ENCODE measurements around the gene KIF17.
"Not testable (repeated sequence)": the region's sequence is repeated elsewhere in the genome, so short reads cannot be mapped to it uniquely, and the experiment has no call there.

The KIF17 gene

DNA sequence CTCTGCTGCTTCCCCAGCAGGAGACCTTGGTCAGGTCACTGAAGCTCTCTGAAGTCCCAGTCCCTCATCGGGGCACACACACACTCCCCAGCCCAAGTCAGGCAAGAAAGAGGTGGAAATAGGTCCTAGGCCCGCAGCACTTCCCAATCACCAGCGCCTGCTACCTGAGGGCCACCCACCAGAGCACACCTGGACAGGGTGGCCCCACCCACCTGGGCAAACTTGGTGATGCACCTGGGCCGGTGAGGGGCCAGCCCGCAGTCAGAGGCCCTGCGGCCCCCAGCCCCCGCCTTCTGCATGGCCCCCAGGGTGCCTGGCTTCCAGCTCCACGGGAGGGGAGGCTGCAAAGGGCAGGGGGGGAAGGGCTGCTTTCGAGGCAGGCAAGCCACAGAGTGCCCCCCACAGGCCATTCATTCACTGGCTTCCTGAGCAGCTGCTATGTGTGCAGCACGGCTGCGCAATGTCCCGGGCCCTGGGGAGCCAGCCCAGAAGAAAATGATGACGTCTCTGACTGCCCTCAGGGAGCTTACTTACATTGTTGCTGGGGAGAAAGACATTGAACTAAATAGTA, 10.0 kb upstream of the KIF17 start:
- in situ Hi-C loops (cut with HindIII; ENCODE audit: low sequenced_read_pairs), result no loop called here

DNA sequence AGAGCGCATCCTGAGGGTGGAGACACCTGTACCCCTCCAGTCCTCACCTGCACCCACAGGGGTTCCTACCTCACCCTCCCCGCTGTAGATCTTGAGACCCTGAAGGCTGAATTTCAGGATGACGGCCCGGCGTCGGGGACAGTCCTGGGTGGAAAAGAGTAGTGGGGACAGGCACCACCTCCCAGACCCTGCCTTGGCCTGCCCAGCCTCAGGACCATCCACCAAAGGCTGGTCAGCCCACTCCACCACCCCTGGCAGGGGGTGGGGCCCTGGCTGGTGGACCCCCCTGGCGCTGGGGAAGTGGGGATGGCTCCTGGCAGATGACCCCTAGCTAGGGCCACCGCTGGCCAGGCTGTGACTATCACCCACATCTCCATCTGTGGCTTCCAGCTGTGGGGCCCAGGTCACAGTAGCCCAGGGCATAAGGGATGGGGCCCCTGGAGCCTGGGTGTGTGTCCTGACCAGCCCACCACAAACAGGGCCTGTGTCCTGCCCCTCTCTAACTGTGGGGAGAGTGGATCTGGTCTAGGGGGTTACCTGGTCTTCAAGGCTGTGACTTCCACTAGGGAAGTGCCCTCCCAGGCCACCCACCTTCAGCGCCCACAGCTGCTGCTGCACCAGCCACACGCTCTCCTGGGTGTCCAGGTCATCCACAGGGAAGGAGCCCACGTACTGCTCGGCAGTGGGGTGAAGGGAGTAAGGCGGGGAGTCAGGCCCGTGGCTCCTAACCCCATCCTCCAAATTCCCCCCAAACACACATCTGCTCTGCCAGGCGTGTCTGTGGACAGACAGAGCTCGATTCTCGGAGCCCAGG, 9.3 kb upstream of the KIF17 start:
- in situ Hi-C loops (cut with HindIII; ENCODE audit: low sequenced_read_pairs), result no loop called here

DNA sequence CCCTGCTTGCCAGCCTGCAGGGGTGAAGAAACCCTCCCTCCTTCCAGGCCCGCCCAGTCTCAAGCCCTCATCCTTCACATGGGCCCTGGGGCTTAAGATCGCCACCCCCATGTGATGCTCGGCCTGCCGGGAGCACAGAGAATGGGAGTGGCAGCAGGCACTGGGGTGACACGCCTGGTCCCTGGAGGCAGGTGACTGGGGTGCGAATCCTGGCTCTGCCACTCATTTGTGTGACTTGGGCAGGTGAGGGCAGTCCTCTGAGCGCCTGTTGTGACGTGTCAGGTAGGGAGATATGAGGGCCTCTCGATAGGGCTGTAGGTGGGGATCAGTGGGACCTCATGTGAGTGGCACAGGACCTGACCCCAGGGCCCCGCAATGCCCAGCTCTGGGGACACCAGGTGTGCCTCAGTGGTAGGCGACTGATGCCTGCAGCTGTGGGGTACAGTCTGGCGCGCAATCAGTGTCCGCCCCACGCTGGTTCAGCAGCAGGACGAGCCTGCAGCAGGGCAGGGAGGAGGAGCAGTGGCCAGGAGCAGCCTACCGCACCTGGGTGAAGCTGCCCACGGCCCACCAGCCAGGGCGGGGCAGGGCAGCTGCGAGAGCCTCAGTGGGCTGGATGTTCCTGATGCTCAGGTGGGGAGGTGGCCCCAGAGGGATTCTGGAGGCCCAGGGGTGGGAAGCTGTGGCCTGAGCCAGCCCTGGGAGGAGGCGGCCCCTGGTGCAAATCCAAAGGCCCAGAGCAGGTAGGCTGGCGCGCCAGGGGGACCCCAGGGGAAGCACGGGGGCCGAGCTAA, 8.5 kb upstream of the KIF17 start:
- in situ Hi-C loops (cut with HindIII; ENCODE audit: low sequenced_read_pairs), result no loop called here

DNA sequence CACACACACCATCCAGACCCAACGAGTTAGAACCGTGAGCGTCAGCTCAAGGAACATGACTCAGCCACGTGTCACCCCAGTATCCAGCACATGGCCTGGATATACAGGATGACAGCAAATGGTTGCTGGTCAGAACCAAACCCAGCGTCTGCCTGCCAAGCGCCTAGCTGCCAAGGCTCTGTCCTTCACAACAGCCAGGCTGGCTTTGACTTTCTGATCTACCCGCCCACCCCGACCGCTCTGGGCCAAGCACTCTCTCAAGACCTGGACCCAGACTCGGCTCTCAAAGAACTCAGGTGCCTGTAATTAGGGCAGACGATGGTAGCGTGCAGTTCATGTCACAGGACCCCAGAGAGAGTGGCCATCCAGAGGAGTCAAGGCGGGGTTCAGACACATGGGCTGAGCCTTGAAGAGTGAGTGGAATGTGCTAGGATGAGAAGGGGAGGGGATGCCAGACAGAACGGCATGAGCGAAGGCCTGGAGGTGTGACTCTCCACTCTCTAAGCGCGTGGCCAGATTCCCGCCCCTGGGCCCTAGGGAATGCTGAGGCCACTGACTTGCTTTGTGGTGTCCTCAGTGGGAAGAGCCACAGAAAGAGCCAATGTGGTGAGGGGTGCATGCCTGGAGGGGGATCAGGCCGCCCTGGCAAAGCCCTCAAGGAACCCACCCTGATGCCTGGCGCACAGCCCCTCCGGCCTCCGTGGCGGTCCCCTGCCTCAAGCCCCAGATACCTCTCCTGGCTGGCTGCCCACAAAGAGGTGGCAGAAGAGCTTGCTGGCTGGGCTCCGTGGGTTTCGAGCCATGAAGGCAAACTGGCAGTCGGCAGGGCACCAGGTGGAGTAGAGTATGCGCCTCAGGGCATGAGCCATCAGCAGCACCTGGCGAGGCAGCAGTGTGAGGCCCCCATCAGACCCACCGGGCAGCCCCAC, 7.6 kb upstream of the KIF17 start:
- in situ Hi-C loops (cut with HindIII; ENCODE audit: low sequenced_read_pairs), result no loop called here

DNA sequence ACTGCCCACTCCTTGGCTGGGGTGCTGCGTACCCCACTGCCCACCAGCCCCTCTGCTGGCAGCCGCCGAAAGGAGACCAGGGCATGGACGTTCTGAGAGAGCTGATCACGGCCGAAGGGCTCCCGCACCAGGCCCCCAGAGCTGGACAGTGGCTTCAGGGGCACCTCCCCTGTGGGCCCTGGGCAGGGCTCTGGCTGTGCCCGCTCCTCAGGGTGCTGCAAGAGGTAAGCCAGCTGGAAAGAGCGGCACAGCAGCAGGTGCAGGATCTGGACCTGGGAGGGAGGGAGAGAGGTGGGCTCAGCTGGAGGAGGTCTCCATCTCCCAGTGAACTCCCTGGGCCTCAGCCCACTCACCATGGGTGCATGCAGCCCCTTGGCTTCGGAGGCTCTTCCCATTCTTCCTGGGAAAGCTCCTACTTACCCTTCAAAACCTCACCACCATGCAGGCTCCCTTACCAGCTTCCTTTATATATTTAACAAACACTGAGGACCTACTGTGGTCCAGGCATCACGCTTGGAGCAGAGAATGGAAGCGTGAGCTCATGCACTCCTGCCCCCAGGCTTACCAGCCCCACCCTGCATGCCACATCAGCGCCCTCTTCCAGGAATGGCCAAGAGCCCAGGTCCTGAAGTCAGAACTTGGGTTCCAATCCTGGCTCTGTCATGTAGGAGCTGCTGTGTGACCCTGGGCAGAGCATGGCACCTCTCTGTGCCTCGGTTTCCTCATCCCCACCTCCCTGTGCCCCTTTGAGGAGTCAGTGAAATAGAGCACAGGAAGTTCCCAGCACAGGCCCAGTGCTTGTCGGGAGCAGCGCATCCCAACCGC, 6.8 kb upstream of the KIF17 start:
- in situ Hi-C loops (cut with HindIII; ENCODE audit: low sequenced_read_pairs), result no loop called here

DNA sequence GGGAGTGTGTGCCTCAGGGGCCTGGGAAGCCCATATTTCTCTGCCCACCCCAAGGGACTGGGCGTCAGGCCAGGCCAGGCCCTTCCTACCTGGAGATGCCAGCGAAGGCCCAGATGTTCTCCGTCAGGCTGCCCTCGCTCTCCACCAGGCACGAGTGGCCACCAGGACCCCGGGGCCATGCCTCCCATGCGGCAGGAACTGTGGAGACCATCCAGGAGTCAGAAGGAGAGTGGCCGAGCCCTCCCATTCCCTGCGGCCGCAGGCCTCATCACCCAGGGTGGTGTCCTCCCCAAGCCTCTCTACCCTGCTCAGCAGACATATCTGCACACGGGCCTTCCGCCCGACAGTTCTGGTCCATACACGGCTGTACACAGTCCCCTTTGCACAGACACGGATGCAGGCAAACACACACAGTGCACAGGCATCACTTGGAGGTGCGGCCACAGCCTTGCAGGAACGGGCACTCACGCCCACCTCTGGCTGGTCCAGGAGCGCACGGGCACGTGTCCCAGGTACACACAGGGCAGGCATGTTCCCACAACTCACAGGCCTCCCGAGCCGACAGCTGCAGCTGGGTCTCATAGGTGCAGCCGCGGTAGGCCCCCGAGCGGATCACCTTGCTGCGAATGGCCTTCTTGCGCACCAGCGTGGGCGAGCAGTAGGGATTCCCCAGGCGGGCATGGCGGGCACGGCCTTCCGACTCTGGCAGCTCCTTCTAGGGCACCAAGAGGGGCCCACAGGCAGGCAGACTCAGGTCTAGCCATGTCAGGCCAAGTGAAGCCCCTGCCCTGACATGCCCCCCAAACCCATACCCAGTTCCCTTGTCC, 5.9 kb upstream of the KIF17 start:
- in situ Hi-C loops (cut with HindIII; ENCODE audit: low sequenced_read_pairs), result no loop called here

DNA sequence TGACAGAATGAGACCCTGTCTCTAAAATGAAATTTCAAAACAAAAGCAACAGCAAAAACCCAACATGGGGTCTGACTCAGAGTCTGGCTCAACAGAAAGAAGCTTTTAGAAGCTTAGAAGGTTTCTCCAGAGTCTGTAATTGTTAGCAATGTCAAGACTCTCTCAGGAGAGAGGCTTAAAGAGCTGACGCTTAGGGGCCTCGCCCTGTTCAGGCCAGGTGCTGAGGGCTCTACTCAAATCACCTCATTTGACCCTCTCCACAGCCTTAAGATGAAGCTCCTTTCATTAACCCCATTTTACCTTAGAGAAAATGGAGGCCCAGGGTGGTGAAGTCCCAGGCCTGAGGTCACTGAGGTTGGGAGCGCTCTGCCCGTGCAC, 5.3 kb upstream of the KIF17 start:
- in situ Hi-C loops (cut with HindIII; ENCODE audit: low sequenced_read_pairs), result no loop called here

DNA sequence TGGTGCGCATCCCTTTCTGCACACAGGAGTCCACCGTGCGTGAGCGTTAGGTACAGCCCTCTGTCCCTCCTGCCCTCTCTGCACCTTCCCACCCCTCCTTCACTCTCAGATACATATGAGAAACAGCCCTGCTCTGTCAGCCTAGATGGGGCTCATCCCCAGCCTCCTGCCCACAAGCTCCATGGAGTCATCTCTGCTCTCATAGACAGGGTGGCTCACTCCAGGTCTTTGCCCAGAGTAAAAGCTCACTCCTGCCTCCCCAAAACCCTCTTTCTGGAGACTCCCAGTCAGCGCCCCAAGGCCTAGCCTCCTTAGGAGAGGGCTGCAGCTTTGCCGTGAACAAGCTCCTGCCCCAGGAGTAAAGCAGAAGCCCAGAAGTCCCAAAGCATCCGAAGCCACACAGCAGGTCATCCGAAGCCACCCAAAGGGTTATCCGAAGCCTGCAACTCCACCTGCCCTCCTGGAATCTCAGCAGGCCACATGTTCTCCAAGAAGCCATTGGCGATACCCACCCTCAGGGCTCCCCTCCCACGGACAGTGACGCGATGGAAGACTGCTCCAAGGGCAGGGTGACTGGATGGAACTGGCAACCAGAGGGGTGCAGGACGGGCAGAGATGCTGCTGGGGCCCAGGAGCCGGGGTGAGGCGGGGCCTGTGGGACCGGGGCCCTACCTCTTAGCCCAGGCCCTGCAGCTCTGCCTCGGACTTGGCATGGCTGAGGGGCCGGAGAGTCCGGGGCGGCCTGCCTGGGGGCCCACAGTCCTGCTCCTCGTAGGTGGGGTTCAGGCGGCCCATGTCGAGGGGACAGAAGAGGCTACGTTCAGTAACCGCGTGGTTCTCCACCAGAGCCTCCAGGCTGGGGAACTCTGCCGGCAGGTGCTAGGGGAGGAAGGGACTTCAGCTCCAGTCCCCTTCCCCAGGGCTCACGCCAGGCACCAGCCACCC, 3.6 kb upstream of the KIF17 start:
- in situ Hi-C loops (cut with HindIII; ENCODE audit: low sequenced_read_pairs), result no loop called here

DNA sequence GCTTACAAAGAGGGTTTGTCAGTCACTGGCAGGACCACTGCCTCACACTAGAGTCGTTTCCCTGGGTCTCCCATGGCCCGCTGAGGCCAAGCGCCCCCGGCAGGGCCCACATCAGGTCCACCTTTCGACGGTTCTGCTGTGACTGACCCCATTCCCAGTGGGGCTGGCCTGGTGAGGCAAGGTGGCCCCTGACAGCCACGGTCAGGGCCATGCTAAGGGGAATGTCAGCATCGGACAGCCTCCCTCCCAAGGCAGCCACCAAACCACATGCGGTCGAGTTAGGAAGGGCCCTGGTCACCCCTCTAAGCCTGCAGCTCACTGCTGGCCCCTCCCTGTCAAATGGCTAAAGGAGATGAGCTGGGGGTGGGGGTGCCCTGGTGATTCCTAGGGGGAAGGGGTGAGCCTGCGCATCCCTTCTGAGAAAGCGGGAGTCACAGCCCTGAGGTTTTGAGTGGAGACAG, 2.9 kb upstream of the KIF17 start:
- in situ Hi-C loops (cut with HindIII; ENCODE audit: low sequenced_read_pairs), result no loop called here

DNA sequence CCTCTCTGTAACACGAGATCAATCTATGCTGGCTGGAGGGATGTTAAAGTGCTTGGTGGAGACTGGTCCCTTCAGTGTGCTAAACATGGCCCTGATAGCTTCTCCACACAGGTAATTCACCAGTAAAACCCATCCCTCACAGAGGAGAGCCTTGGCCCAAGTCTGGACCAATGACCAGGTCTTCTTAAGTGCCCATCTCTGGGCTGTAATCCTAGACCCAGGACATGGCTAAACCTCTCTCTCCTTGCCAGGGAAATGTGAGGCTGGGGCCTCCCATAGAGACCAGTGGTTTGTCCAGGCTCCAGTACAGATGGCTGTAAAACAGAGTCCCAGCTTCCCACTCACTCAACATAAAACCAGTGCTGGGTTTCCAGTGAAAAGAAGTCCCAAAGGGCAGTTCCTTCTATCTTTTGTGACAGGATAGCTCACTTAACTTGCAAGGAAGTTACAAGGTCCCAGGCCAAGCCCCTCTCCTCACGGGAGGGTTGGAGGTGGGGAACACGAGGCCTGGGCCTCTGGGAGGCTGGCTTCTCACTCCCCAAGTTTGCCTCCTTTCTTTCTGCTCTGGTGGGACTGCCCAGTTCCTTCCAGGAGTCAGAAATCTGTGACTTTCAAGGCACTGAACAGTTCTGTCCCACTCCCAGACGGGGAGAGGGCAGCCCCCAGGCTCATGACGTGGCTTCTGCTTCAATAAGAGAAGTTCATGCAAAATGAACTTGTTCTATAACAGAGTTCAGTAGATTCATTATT, 2.2 kb upstream of the KIF17 start:
- in situ Hi-C loops (cut with HindIII; ENCODE audit: low sequenced_read_pairs), result no loop called here

DNA sequence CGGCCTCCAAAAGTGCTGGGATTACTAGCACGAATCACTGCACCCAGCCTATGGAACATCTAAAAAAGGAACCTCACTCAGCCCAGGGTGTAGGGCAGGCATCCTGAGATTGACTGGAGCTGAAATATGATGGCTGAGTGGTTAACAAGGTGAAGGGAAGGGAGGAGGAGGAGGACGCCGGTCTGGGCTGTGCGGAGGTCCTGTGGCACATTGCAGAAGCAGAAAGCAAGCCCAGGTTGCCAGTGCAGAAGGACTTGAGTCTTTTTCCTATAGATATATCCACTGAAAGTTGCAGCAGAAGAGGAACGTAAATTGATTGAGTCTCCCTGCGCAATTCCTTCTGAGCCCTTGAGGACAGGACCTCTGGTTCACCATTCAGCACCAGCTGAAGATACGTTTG, 1.5 kb upstream of the KIF17 start:
- in situ Hi-C loops (cut with HindIII; ENCODE audit: low sequenced_read_pairs), result no loop called here

DNA sequence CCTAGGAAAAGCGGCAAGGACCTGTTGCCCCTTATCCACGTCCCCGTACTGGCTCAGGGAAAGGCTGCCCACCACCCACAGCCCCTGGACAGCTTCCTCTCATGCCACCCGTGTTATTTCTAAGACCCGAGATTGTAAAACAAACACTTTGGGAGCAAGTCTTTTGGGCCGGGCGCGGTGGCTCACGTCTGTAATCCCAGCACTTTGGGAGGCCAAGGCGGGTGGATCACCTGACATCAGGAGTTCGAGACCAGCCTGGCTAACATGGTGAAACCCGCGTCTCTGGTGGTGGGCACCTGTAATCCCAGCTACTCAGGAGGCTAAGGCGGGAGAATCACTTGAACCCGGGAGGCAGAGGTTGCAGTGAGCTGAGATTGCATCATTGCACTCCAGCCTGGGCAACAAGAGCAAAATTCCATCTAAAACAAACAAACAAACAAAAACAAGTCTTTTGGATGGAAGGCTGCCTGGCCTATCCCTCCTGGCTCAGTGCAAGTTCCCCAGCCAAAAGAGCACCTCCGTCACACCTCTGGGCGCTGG, 606 bp upstream of the KIF17 start:
- in situ Hi-C loops (cut with HindIII; ENCODE audit: low sequenced_read_pairs), result not testable (repeated sequence)

DNA sequence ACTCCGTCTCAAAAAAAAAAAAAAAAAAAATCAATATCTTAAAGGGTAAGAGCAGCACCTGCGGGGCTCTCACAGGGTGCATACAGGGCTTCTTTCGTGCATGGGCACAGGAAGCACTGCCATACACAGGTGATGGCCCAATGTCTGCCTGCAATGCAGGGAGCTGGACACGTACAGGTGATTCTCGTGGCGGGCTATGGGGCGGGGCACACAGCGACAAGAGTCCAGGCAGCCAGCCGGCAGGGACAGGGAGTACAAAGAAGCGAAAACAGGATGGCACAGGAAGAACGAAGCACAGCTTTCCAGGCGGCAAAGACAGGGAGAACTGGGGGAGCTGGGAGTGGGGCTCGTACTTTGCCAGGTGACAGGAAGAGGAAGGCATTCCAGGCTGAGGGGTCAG, 1.6 kb downstream of the KIF17 start:
- in situ Hi-C loops (cut with HindIII; ENCODE audit: low sequenced_read_pairs), result no loop called here

DNA sequence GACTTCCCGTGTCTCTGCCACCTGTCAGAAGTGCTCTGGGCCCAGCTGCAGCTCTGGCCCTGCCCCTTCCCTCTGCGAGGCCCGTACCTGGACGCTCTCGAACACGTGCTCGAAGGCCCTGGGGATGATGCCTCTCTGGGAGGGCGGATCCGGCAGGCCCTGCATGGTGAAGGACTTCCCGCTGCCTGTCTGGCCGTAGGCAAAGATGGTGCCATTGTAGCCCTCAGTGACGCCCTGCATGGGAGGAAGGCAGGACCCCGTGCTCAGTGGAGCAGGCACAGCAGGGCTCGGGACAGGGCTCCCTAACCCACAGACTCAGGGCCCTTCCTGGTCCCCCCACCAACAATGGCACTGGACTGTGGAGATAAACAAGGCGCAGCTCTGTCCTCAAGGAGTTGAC, 2.4 kb downstream of the KIF17 start:
- in situ Hi-C loops (cut with HindIII; ENCODE audit: low sequenced_read_pairs), result no loop called here

DNA sequence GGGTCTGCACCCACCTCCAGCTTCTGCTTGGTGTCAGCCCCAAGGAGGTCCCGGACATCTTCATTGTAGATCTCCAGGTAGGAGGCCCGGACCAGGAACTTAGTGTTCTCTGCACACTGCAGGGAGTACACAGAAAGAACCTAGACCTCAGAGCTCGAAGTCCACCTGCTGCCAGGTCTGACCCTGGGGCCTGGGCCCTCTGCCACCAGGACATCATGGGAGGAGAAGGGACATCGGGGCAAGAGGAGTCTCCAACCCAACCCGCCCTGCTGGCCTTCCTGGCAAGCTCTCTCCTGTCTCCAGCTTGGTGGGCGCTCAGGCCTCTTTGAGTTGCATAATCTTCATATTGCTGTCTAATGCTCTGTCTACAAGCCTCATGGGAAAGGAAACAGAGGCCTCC, 4.4 kb downstream of the KIF17 start:
- in situ Hi-C loops (cut with HindIII; ENCODE audit: low sequenced_read_pairs), result no loop called here

DNA sequence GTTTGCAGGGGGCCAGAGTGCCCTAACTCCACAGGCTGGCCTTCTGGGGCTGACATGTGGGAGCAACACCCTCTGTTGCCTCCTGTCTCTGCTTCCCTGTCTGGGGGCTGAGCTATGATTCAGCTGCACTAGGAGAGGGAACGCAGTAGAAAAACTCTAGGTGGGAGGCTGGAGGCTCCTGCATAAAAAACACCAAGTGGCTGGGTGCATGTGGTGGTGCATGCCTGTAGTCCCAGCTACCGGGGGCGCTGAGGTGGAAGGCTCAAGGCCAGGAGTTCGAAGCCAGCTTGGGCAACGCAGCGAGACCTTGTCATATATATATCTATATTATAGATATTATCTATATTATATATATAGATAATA, 5.6 kb downstream of the KIF17 start:
- in situ Hi-C loops (cut with HindIII; ENCODE audit: low sequenced_read_pairs), result no loop called here

Data from DLD1 (cell line).